Measurements from ENCODE around the gene TANGO2. TPM values are rescaled to one million over a fixed set of nuclear protein-coding genes. Genes with fewer than 3 reads are reported as not detected.

TANGO2 gene
- 17.7 and 21.5 TPM in 2 replicates for total RNA-seq (2021)
- Bru-seq, nascent RNA: percentile 51 among the genes with signal in this experiment
- percentile 52 among the genes with signal in this experiment for BruChase-seq, experiment 1, labeled RNA remaining after a 2-hour chase
- BruChase-seq, experiment 2, labeled RNA remaining after a 6-hour chase: percentile 55 among the genes with signal in this experiment
- long read RNA-seq, transcript TANGO2-201 (9 exons, 2,273 nt): major isoform, 6 of 38 reads
- long read RNA-seq, partial matches to known transcripts: 4 of 38 reads
- long read RNA-seq, other reads (novel, unspliced or antisense): 18 of 38 reads

GRCh38 chr22:20020533-20021195, at the start of gene TANGO2:
TSS of gene TANGO2 (plus strand) at chr22:20021110. CDS start at chr22:20036799, 15,689 bp downstream.
- ChIA-PET CTCF (no interaction called here), POLR2A (ENCODE audit: low non-redundant PET) (no interaction called here)
- no TSS peak for BruUV-seq (replicated peaks)
- no peak for TF ChIP-seq CTCF (conservative IDR thresholded peaks at IDR 0.05; ENCODE audit: low read depth, low read length)
- TF ChIP-seq EZH2 (IDR thresholded peaks at IDR 0.05; ENCODE audit: borderline replicate concordance, low read depth, low read length, poor library complexity, severe bottlenecking): no peak
- Histone ChIP-seq H3K9me3 (ENCODE audit: low read depth, low read length, poor library complexity, severe bottlenecking) (no peaks in the 10 kb centered on the region), H3K27me3 (replicated peaks; ENCODE audit: insufficient read depth, low read depth, low read length, poor library complexity) (peaks cover 20% of the 10 kb centered on the region), H3K4me1 (ENCODE audit: insufficient read depth, low read length, poor library complexity, severe bottlenecking) (peaks cover 5% of the 10 kb centered on the region), H3K4me3 (ENCODE audit: low read depth, low read length, poor library complexity, severe bottlenecking) (peak within 1 kb of the TSS; percentile 86), H3K36me3 (ENCODE audit: insufficient read depth, low read length, poor library complexity, severe bottlenecking) (no peaks in the 10 kb centered on the region), H3K27ac (ENCODE audit: low read depth, low read length, poor library complexity, severe bottlenecking) (peak within 1 kb of the TSS; percentile 78)
- intact Hi-C loops (cut with micrococcal nuclease; ENCODE audit: unreplicated experiment): no loop called here
- peak; percentile 95 for DNase-seq (ENCODE audit: low spot score)

GRCh38 chr22:19971276-19972124, 49.4 kb upstream of the TANGO2 start:
- no peak for DNase-seq (ENCODE audit: low spot score)
- CTCF ChIA-PET: interaction anchor here (1.9 kb wide), 1 partner anchor 42 kb away, joined by 6 read pairs; no protein-coding TSS in a partner anchor
- H3K9me3 ChIP-seq (ENCODE audit: low read depth, low read length, poor library complexity, severe bottlenecking): no peaks in the 10 kb centered on the region
- POLR2A ChIA-PET (ENCODE audit: low non-redundant PET): no interaction called here
- no peaks in the 10 kb centered on the region for H3K27me3 ChIP-seq (replicated peaks; ENCODE audit: insufficient read depth, low read depth, low read length, poor library complexity)
- intact Hi-C loops (cut with micrococcal nuclease; ENCODE audit: unreplicated experiment): loop anchor here (5.0 to 10.0 kb wide), 3 partner anchors 113 to 323 kb away; partner anchors contain the start of gene DGCR8
- no peak for TF ChIP-seq CTCF (conservative IDR thresholded peaks at IDR 0.05; ENCODE audit: low read depth, low read length)
- TF ChIP-seq EZH2 (IDR thresholded peaks at IDR 0.05; ENCODE audit: borderline replicate concordance, low read depth, low read length, poor library complexity, severe bottlenecking): no peak
- BruUV-seq (replicated peaks): no TSS peak
- H3K27ac ChIP-seq (ENCODE audit: low read depth, low read length, poor library complexity, severe bottlenecking): no peak overlapping the region
- H3K4me1 ChIP-seq (ENCODE audit: insufficient read depth, low read length, poor library complexity, severe bottlenecking): peaks cover 16% of the 10 kb centered on the region
- H3K4me3 ChIP-seq (ENCODE audit: low read depth, low read length, poor library complexity, severe bottlenecking): no peak overlapping the region
- H3K36me3 ChIP-seq (ENCODE audit: insufficient read depth, low read length, poor library complexity, severe bottlenecking): peaks cover 30% of the 10 kb centered on the region

GRCh38 chr22:19972251-19972650, 48.7 kb upstream of the TANGO2 start:
- POLR2A ChIA-PET (ENCODE audit: low non-redundant PET): interaction anchor here (0.7 kb wide), 1 partner anchor 32 kb away, joined by 3 read pairs; no protein-coding TSS in a partner anchor
- intact Hi-C loops (cut with micrococcal nuclease; ENCODE audit: unreplicated experiment): loop anchor here (5.0 to 10.0 kb wide), 3 partner anchors 113 to 323 kb away; partner anchors contain the start of gene DGCR8
- Histone ChIP-seq H3K4me1 (ENCODE audit: insufficient read depth, low read length, poor library complexity, severe bottlenecking) (peaks cover 16% of the 10 kb centered on the region), H3K27ac (ENCODE audit: low read depth, low read length, poor library complexity, severe bottlenecking) (no peak overlapping the region), H3K36me3 (ENCODE audit: insufficient read depth, low read length, poor library complexity, severe bottlenecking) (peaks cover 23% of the 10 kb centered on the region), H3K9me3 (ENCODE audit: low read depth, low read length, poor library complexity, severe bottlenecking) (no peaks in the 10 kb centered on the region), H3K4me3 (ENCODE audit: low read depth, low read length, poor library complexity, severe bottlenecking) (no peak overlapping the region), H3K27me3 (replicated peaks; ENCODE audit: insufficient read depth, low read depth, low read length, poor library complexity) (no peaks in the 10 kb centered on the region)
- CTCF ChIA-PET: interaction anchor here (1.9 kb wide), 1 partner anchor 41 kb away, joined by 6 read pairs; no protein-coding TSS in a partner anchor
- DNase-seq (ENCODE audit: low spot score): no peak
- TF ChIP-seq EZH2 (IDR thresholded peaks at IDR 0.05; ENCODE audit: borderline replicate concordance, low read depth, low read length, poor library complexity, severe bottlenecking) (no peak), CTCF (conservative IDR thresholded peaks at IDR 0.05; ENCODE audit: low read depth, low read length) (no peak)
- no TSS peak for BruUV-seq (replicated peaks)

All from A673 (cell line).